Measurements from ENCODE around the gene KRTAP4-11.
"Not testable (repeated sequence)": the region's sequence is repeated elsewhere in the genome, so short reads cannot be mapped to it uniquely, and the experiment has no call there.

Gene KRTAP4-11

DNA sequence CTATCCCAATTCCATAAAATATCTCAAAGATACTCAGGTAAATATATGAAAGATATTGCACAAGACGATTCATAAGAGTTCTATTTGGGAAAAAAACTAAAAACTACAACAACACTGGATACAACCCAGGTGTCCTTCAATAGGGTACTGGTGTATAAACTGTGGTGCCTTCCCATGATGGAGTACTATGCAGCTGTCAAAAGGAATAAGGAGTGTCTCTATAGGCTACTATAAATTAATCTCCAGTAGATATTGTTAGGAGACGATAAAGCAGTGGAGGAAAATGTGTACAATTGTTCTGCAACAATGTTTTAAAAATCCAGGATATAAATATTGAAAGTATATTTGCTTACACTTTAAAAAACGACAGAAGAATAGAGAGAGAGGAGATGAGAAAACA lies 8.2 kb upstream of the KRTAP4-11 start:
- no peak for DNase-seq
- Mint-ChIP-seq H3K4me1 (no peaks in the 10 kb centered on the region), H3K4me3 (no peak overlapping the region), H3K36me3 (ENCODE audit: low read depth) (no peaks in the 10 kb centered on the region), H3K27me3 (ENCODE audit: low read depth, poor library complexity) (peaks cover 14% of the 10 kb centered on the region), H3K9me3 (peaks cover 6% of the 10 kb centered on the region), H3K27ac (no peak overlapping the region)
- TF ChIP-seq, protein P1, sequence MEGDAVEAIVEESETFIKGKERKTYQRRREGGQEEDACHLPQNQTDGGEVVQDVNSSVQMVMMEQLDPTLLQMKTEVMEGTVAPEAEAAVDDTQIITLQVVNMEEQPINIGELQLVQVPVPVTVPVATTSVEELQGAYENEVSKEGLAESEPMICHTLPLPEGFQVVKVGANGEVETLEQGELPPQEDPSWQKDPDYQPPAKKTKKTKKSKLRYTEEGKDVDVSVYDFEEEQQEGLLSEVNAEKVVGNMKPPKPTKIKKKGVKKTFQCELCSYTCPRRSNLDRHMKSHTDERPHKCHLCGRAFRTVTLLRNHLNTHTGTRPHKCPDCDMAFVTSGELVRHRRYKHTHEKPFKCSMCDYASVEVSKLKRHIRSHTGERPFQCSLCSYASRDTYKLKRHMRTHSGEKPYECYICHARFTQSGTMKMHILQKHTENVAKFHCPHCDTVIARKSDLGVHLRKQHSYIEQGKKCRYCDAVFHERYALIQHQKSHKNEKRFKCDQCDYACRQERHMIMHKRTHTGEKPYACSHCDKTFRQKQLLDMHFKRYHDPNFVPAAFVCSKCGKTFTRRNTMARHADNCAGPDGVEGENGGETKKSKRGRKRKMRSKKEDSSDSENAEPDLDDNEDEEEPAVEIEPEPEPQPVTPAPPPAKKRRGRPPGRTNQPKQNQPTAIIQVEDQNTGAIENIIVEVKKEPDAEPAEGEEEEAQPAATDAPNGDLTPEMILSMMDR (IDR thresholded peaks at IDR 0.05), result no peak

DNA sequence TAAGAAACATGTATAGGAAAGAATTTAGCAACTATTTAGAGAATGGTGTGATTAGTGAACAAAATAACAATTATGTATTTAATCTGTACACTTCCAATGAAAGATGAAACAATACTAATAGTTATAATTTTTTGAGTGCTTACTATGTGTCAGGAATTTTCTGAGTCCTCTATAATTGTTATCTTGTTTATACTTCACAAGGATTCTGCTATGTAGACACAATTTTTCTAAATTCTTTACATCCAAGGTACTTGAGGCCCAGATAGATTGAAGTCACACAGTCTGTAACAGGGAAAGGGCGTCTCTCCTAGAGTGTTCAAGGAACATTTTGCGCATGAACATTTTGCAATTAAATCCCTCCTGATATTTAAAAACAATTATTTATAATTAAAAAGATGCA lies 6.9 kb upstream of the KRTAP4-11 start:
- Mint-ChIP-seq H3K9me3 (peaks cover 6% of the 10 kb centered on the region), H3K36me3 (ENCODE audit: low read depth) (no peaks in the 10 kb centered on the region), H3K27me3 (ENCODE audit: low read depth, poor library complexity) (peaks cover 12% of the 10 kb centered on the region), H3K4me3 (no peak overlapping the region), H3K4me1 (no peaks in the 10 kb centered on the region), H3K27ac (no peak overlapping the region)
- no peak for DNase-seq
- TF ChIP-seq, protein P1 (IDR thresholded peaks at IDR 0.05), result no peak

DNA sequence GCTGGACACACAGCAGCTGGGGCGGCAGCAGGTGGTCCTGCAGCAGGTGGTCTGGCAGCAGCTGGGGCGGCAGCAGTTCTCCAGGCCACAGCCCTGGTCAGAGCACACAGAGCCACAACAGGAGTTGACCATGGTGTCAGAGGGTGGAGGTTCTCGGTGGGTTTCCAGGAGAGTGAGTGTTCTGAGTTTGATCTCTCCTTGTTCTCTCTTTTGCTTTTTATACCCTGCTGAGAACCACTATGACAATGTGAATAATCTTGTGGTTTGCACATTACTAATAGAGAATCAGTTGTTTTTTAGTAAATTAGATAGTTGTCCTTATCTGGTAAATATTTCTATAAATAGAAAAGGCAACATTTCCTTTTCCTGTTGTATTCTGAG lies 5.8 kb upstream of the KRTAP4-11 start, which contains the start of gene KRTAP4-12:
Gene KRTAP4-12, minus strand, starts transcription at position 192 of the 381 bp plus-strand sequence. Its CDS starts 60 bp downstream, at position 132.
- not testable (repeated sequence) for H3K4me3 Mint-ChIP-seq; H3K27ac Mint-ChIP-seq; H3K4me1 Mint-ChIP-seq; H3K9me3 Mint-ChIP-seq; H3K36me3 Mint-ChIP-seq (ENCODE audit: low read depth); H3K27me3 Mint-ChIP-seq (ENCODE audit: low read depth, poor library complexity); DNase-seq

DNA sequence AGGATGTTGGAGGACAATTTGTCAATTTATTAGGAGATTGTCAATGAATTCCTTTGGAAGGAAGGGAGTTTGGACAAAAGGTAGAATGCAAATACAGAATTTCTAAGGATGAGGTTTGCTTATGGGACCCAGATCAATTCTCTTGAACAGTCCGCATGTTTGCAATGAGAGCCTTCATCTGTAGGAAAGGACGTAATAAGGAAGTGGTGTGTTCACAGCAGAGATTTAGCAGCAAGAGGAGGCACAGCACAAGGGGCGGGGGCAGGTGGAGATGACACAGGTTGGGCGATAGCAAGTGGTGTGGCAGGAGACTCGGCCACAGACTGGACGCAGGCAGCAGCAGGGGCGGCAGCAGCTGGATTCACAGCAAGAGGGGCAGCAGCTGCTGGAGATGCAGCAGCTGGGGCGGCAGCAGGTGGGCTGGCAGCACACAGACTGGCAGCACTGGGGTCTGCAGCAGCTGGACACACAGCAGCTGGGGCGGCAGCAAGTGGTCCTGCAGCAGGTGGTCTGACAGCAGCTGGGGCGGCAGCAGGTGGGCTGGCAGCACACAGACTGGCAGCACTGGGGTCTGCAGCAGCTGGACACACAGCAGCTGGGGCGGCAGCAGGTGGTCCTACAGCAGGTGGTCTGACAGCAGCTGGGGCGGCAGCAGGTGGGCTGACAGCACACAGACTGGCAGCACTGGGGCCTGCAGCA lies 5.3 kb upstream of the KRTAP4-11 start:
- not testable (repeated sequence) for H3K4me1 Mint-ChIP-seq; H3K9me3 Mint-ChIP-seq; H3K4me3 Mint-ChIP-seq; DNase-seq; H3K36me3 Mint-ChIP-seq (ENCODE audit: low read depth); H3K27me3 Mint-ChIP-seq (ENCODE audit: low read depth, poor library complexity); H3K27ac Mint-ChIP-seq

DNA sequence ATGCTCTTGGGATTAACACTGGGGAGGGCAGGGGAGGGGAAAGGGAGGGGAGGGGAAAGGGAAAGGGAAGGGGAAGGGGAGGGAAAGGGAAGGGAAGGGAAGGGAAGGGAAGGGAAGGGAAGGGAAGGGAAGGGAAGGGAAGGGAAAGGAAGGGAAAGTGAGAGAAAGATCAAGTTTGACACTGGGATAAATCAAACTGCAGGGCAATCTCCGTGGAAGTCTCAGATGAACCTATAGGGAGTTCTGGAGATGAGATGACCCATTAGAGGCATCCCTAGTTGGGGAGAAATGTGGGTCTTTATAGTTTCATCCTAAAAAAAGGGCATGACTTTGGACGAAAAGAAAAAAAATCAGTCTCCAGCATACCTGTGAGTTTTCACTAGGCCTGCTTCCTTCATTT lies 3.6 kb upstream of the KRTAP4-11 start:
- Mint-ChIP-seq H3K9me3 (no peaks in the 10 kb centered on the region), H3K36me3 (ENCODE audit: low read depth) (no peaks in the 10 kb centered on the region), H3K4me3 (no peak overlapping the region), H3K27me3 (ENCODE audit: low read depth, poor library complexity) (peaks cover 4% of the 10 kb centered on the region), H3K4me1 (no peaks in the 10 kb centered on the region), H3K27ac (no peak overlapping the region)
- no peak for DNase-seq
- TF ChIP-seq, protein P1 (IDR thresholded peaks at IDR 0.05), result no peak

DNA sequence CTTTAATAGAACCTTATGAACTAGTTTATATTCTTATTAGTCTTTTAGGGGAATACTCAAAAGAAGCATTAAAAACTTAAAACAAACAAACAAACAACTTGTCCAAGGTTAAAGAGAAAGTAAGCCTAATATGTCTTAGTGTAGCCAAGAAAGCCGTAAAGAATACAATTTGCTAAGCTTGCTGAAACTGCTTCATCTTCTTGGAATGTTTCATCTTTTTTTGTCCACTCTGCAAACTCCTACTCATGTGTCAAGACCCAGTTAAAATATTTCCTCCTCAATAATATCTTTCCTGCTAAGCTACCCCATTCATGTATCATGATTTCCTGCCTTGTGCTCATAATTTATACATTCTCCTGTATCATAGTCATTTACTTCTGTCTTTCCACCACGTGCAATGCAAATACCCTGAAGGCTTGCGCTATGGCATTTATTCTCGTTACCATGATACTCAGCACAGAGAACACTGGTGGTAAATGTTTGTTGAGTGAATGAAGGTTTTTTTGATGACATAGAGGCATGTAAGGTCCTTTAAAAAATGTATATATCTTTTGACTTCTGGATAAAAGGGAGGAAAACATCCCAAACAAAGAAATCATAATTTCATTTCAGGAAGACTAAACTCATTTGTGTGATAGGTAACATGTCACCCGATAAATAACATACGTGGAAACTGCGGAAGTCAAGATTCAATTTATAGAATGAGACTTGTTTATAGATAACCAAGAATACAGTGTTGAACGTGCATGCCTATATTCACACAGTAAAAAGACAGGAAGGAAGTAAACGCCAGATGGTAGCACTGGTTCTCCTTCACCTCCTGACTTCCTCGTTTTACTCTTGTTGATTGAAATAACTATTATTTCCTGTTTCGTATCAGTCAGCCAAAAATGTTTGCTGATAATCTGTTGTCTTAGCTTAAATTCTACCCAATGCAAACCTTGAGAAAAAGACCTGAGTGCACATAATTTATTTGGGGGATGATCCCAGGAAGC lies 1.8 kb upstream of the KRTAP4-11 start:
- H3K9me3 Mint-ChIP-seq; H3K27ac Mint-ChIP-seq; H3K36me3 Mint-ChIP-seq (ENCODE audit: low read depth); H3K27me3 Mint-ChIP-seq (ENCODE audit: low read depth, poor library complexity); H3K4me1 Mint-ChIP-seq; H3K4me3 Mint-ChIP-seq; DNase-seq: not testable (repeated sequence)

DNA sequence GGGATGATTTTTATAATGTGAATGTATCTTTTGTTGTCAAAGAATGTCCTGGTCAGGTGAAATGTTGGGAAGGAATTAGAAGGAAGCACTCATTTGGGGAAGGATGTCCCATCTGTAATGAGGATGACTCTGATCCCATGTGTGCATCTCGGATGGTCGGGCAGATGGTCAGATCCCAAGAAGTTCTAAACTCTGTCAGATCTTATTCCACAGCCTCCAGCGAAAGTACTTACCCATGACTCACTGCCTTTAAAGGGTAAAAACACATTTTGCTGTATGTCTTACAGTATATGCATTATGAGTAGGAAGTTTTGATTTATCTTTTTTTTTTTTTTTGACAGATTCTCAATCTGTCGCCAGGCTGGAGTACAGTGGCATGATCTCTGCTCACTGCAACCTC lies 548 bp upstream of the KRTAP4-11 start:
- Mint-ChIP-seq H3K27me3 (ENCODE audit: low read depth, poor library complexity) (no peaks in the 10 kb centered on the region), H3K9me3 (peaks cover 3% of the 10 kb centered on the region), H3K36me3 (ENCODE audit: low read depth) (no peaks in the 10 kb centered on the region), H3K27ac (no peak overlapping the region), H3K4me1 (no peaks in the 10 kb centered on the region), H3K4me3 (no peak overlapping the region)
- no peak for DNase-seq
- TF ChIP-seq, protein P1 (IDR thresholded peaks at IDR 0.05), result no peak

Data from nephron progenitor cell (in vitro differentiated cells).